ENCODE results near the gene GRP. TPM values are rescaled to one million over a fixed set of nuclear protein-coding genes. Genes with fewer than 3 reads are reported as not detected.

GRP gene
- total RNA-seq, 1 donor from 2014 or later, result not detected

GRCh38 chr18:59264651-59265245, 44.8 kb downstream of the GRP start:
- DNase-seq (ENCODE audit: missing footprints) (no peak), ATAC-seq (no peak)
- intact Hi-C loops (cut with DNase I), result no loop called here

GRCh38 chr18:59265246-59265973, 45.5 kb downstream of the GRP start:
- ATAC-seq (no peak), DNase-seq (ENCODE audit: missing footprints) (no peak)
- intact Hi-C loops (cut with DNase I), result no loop called here

- DNase-seq (ENCODE audit: missing footprints) (no peak), ATAC-seq (no peak)
- intact Hi-C loops (cut with DNase I), result no loop called here
Observed at GRCh38 chr18:59265974-59266369, 46.0 kb downstream of the GRP start.

- intact Hi-C loops (cut with DNase I), result no loop called here
- no peak for ATAC-seq
- no peak for DNase-seq (ENCODE audit: missing footprints)
Observed at GRCh38 chr18:59266459-59266858, 46.5 kb downstream of the GRP start.

- no peak for DNase-seq (ENCODE audit: missing footprints)
- no peak for ATAC-seq
- intact Hi-C loops (cut with DNase I), result no loop called here
Observed at GRCh38 chr18:59266886-59267502, 47.0 kb downstream of the GRP start.

GRCh38 chr18:59267503-59268126, 47.7 kb downstream of the GRP start:
- DNase-seq (ENCODE audit: missing footprints), result no peak
- intact Hi-C loops (cut with DNase I), result no loop called here
- ATAC-seq, result no peak

- DNase-seq (ENCODE audit: missing footprints) (no peak), ATAC-seq (no peak)
- intact Hi-C loops (cut with DNase I), result no loop called here
Observed at GRCh38 chr18:59268127-59268720, 48.3 kb downstream of the GRP start.

- intact Hi-C loops (cut with DNase I), result no loop called here
- ATAC-seq (no peak), DNase-seq (ENCODE audit: missing footprints) (no peak)
Observed at GRCh38 chr18:59268721-59269562, 49.0 kb downstream of the GRP start.

GRCh38 chr18:59269563-59270119, 49.7 kb downstream of the GRP start:
- intact Hi-C loops (cut with DNase I), result no loop called here
- ATAC-seq, result no peak
- no peak for DNase-seq (ENCODE audit: missing footprints)

- DNase-seq (ENCODE audit: missing footprints) (no peak), ATAC-seq (no peak)
- intact Hi-C loops (cut with DNase I), result no loop called here
Observed at GRCh38 chr18:59270689-59271257, 50.8 kb downstream of the GRP start.

GRCh38 chr18:59271606-59272220, 51.8 kb downstream of the GRP start:
- no peak for ATAC-seq
- intact Hi-C loops (cut with DNase I), result no loop called here
- DNase-seq (ENCODE audit: missing footprints), result no peak

GRCh38 chr18:59272221-59272888, 52.4 kb downstream of the GRP start:
- no peak for ATAC-seq
- no peak for DNase-seq (ENCODE audit: missing footprints)
- intact Hi-C loops (cut with DNase I), result no loop called here

- ATAC-seq (peak; percentile 34), DNase-seq (ENCODE audit: missing footprints) (peak; percentile 62)
- intact Hi-C loops (cut with DNase I), result no loop called here
Observed at GRCh38 chr18:59272891-59273758, 53.2 kb downstream of the GRP start, which contains the start of gene RAX. RAX (minus strand) TSS chr18:59273454; CDS start chr18:59273206, 248 bp downstream.

- intact Hi-C loops (cut with DNase I), result no loop called here
- no peak for ATAC-seq
Observed at GRCh38 chr18:59273759-59274532, 54.0 kb downstream of the GRP start.

GRCh38 chr18:59274533-59274928, 54.6 kb downstream of the GRP start:
- DNase-seq (ENCODE audit: missing footprints) (no peak), ATAC-seq (no peak)
- intact Hi-C loops (cut with DNase I), result no loop called here

More at GRCh38 chr18:59273759-59274532, 54.0 kb downstream of the GRP start:
- no peak for DNase-seq (ENCODE audit: missing footprints)
